WERI-Rb-1 (cell line): Measurements from ENCODE around the gene ERVH48-1.
"Not testable (repeated sequence)": the region's sequence is repeated elsewhere in the genome, so short reads cannot be mapped to it uniquely, and the experiment has no call there.

ENCODE experiments used
- DNase-seq: peaks from one replicate; pipeline ENCODE4 v3.0.0-alpha.2; 2020
- H3K27ac ChIP-seq: fragments of 250-450 bp; sonication (Bioruptor Pico); 2 replicates; pipeline ENCODE4 v1.5.1; 2020; ENCODE audit warnings: mild to moderate bottlenecking, moderate library complexity
- H3K27me3 ChIP-seq: fragments of 250-450 bp; sonication (Bioruptor Pico); 2 replicates; pipeline ENCODE4 v1.5.1; 2021; ENCODE audit warnings: mild to moderate bottlenecking, low read depth, moderate library complexity; ENCODE audit not compliant: insufficient read depth, severe bottlenecking
- H3K36me3 ChIP-seq: fragments of 250-450 bp; sonication (Bioruptor Pico); 2 replicates; pipeline ENCODE4 v1.5.1; 2020; ENCODE audit warnings: mild to moderate bottlenecking, moderate library complexity
- H3K4me3 ChIP-seq: 2 replicates; pipeline ENCODE4 v1.5.1; 2011; ENCODE audit warnings: low read depth, mild to moderate bottlenecking, control low read depth, low read length
- H3K9me3 ChIP-seq: fragments of 250-450 bp; sonication (Bioruptor Pico); 2 replicates; pipeline ENCODE4 v1.5.1; 2021; ENCODE audit warnings: mild to moderate bottlenecking, moderate library complexity; ENCODE audit not compliant: severe bottlenecking
- CTCF ChIP-seq: IDR thresholded peaks from 2 replicates; pipeline ENCODE4 v1.5.1; 2011; ENCODE audit warnings: low read depth, mild to moderate bottlenecking, control low read depth, inconsistent platforms, low read length

The ERVH48-1 gene

GRCh38 chr21:42939582-42940413 lies 14.4 kb upstream of the ERVH48-1 start:
- Histone ChIP-seq H3K36me3 (no peaks in the 10 kb centered on the region), H3K27me3 (no peaks in the 10 kb centered on the region), H3K4me3 (no peak overlapping the region), H3K27ac (no peak overlapping the region), H3K9me3 (peaks cover 4% of the 10 kb centered on the region)
- TF ChIP-seq CTCF: no peak
- no peak for DNase-seq

- H3K27me3 ChIP-seq, DNase-seq, H3K9me3 ChIP-seq, H3K36me3 ChIP-seq, H3K4me3 ChIP-seq, H3K27ac ChIP-seq: not testable (repeated sequence)
These were observed 13.2 kb upstream of the ERVH48-1 start for GRCh38 chr21:42938606-42938995.

GRCh38 chr21:42937960-42938605 lies 12.7 kb upstream of the ERVH48-1 start:
- no peak overlapping the region for H3K4me3 ChIP-seq
- H3K27ac ChIP-seq: no peak overlapping the region
- no peaks in the 10 kb centered on the region for H3K36me3 ChIP-seq
- DNase-seq: no peak
- peaks cover 4% of the 10 kb centered on the region for H3K9me3 ChIP-seq
- H3K27me3 ChIP-seq: no peaks in the 10 kb centered on the region
- TF ChIP-seq CTCF: no peak

GRCh38 chr21:42937034-42937940 lies 11.9 kb upstream of the ERVH48-1 start:
- not testable (repeated sequence) for H3K9me3 ChIP-seq, H3K4me3 ChIP-seq, H3K36me3 ChIP-seq, H3K27me3 ChIP-seq, H3K27ac ChIP-seq, DNase-seq

GRCh38 chr21:42936360-42936759 lies 10.9 kb upstream of the ERVH48-1 start:
- not testable (repeated sequence) for DNase-seq, H3K9me3 ChIP-seq, H3K4me3 ChIP-seq, H3K27me3 ChIP-seq, H3K27ac ChIP-seq, H3K36me3 ChIP-seq

- H3K36me3 ChIP-seq, H3K27ac ChIP-seq, H3K4me3 ChIP-seq, H3K27me3 ChIP-seq, DNase-seq, H3K9me3 ChIP-seq: not testable (repeated sequence)
These were observed 8.5 kb upstream of the ERVH48-1 start for GRCh38 chr21:42933973-42934372.

- not testable (repeated sequence) for DNase-seq, H3K27ac ChIP-seq, H3K27me3 ChIP-seq, H3K4me3 ChIP-seq, H3K36me3 ChIP-seq, H3K9me3 ChIP-seq
These were observed 7.9 kb upstream of the ERVH48-1 start for GRCh38 chr21:42933137-42933970.

GRCh38 chr21:42932378-42933136 lies 7.1 kb upstream of the ERVH48-1 start:
- not testable (repeated sequence) for H3K27me3 ChIP-seq, H3K9me3 ChIP-seq, H3K36me3 ChIP-seq, DNase-seq, H3K4me3 ChIP-seq, H3K27ac ChIP-seq
